Neural progenitor cell (in vitro differentiated cells): ENCODE results near the gene TAS2R60. TPM values are rescaled to one million over a fixed set of nuclear protein-coding genes. Genes with fewer than 3 reads are reported as not detected.
A peak's percentile ranks its signal among the peaks of the same experiment; 100 is the strongest.

Source experiments
- DNase-seq: peaks from one replicate; pipeline ENCODE4 v3.0.0-alpha.2; 2016; ENCODE audit warnings: low spot score
- H2AFZ ChIP-seq: fragments of 200-600 bp; sonication (generic); replicated peaks from 2 replicates; pipeline ENCODE4 v1.6.1; 2016; ENCODE audit warnings: antibody characterized with exemption
- H3F3A ChIP-seq: fragments of 200-600 bp; sonication (generic); 2 replicates; pipeline ENCODE4 v1.6.1; 2016; ENCODE audit warnings: antibody characterized with exemption, low read depth
- H3K27ac ChIP-seq: fragments of 200-600 bp; sonication (generic); 2 replicates; pipeline ENCODE4 v1.5.1; 2016; ENCODE audit warnings: mild to moderate bottlenecking
- H3K27me3 ChIP-seq: fragments of 200-600 bp; sonication (generic); 2 replicates; pipeline ENCODE4 v1.6.1; 2016; ENCODE audit warnings: mild to moderate bottlenecking, moderate library complexity
- H3K36me3 ChIP-seq: fragments of 200-600 bp; sonication (generic); 2 replicates; pipeline ENCODE4 v1.5.1; 2016
- H3K4me1 ChIP-seq: fragments of 200-600 bp; sonication (generic); 2 replicates; pipeline ENCODE4 v1.6.1; 2016; ENCODE audit warnings: mixed run types
- H3K4me2 ChIP-seq: fragments of 200-600 bp; sonication (generic); 2 replicates; pipeline ENCODE4 v1.6.1; 2016
- H3K4me3 ChIP-seq: fragments of 200-600 bp; sonication (generic); 2 replicates; pipeline ENCODE4 v1.5.1; 2016
- H3K79me2 ChIP-seq: fragments of 200-600 bp; sonication (generic); 2 replicates; pipeline ENCODE4 v1.6.1; 2016; ENCODE audit warnings: low read depth
- H3K9ac ChIP-seq: fragments of 200-600 bp; sonication (generic); 2 replicates; pipeline ENCODE4 v1.6.1; 2016
- H3K9me3 ChIP-seq: fragments of 200-600 bp; sonication (generic); 2 replicates; pipeline ENCODE4 v1.5.1; 2016; ENCODE audit warnings: low read depth
- H4K20me1 ChIP-seq: fragments of 200-600 bp; sonication (generic); 2 replicates; pipeline ENCODE4 v1.6.1; 2016; ENCODE audit warnings: low read depth
- H3K27ac Mint-ChIP-seq: 3 replicates; pipeline ENCODE4 v1.8.0; 2021; ENCODE audit warnings: mixed read lengths
- H3K27me3 Mint-ChIP-seq: 2 replicates; pipeline ENCODE4 v1.8.0; 2022; ENCODE audit warnings: low read depth, mild to moderate bottlenecking, inconsistent platforms, moderate library complexity, mixed read lengths; ENCODE audit not compliant: insufficient read depth
- H3K36me3 Mint-ChIP-seq: 3 replicates; pipeline ENCODE4 v1.8.0; 2021; ENCODE audit warnings: mixed read lengths
- H3K4me1 Mint-ChIP-seq: 3 replicates; pipeline ENCODE4 v1.8.0; 2021; ENCODE audit warnings: mixed read lengths
- H3K4me3 Mint-ChIP-seq: 3 replicates; pipeline ENCODE4 v1.8.0; 2021; ENCODE audit warnings: mild to moderate bottlenecking, moderate library complexity, mixed read lengths
- H3K9me3 Mint-ChIP-seq: 3 replicates; pipeline ENCODE4 v1.8.0; 2020; ENCODE audit warnings: mixed read lengths
- CTCF ChIP-seq: fragments of 200-600 bp; sonication (generic); IDR thresholded peaks from 2 replicates; pipeline ENCODE4 v1.5.1; 2017; ENCODE audit warnings: antibody characterized with exemption, mild to moderate bottlenecking
- EZH2 ChIP-seq: fragments of 200-600 bp; sonication (generic); IDR thresholded peaks from 2 replicates; pipeline ENCODE4 v1.6.1; 2017; ENCODE audit warnings: antibody characterized with exemption, mild to moderate bottlenecking, moderate library complexity
- EZH2phosphoT487 ChIP-seq: fragments of 200-600 bp; sonication (generic); IDR thresholded peaks from 2 replicates; pipeline ENCODE4 v1.6.1; 2017; ENCODE audit warnings: antibody characterized with exemption
- total RNA-seq: library from RNA; depleted of rRNA; stranded (reverse); fragments of >200 nt; gene quantifications from 2 replicates; pipeline ENCODE4 v1.2.3, GENCODE V29; 2015; ENCODE audit warnings: low replicate concordance

The TAS2R60 gene
- total RNA-seq, 1 donor from 2014 or later, result not detected

DNA sequence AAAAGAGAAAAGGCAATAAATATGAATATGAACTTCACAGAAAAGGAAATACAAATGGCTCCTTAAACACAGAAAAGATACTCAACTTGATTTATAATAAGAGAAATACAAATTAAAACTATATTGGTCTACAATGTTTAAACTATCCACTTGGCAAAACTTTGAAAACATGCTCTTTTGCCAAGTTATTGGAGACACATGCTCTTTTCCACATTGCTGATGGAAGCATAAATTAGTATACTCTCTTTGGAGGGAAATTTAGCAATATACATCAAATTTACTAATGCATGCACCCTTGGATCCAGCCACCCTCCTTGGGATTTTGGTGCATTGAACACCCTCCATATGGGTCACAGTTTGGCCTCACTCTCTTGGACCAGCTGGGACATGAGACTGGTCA is 7.9 kb downstream of the TAS2R60 start:
- Histone ChIP-seq H3F3A (no peaks in the 10 kb centered on the region), H3K4me2 (no peak overlapping the region), H3K4me1 (peaks cover 13% of the 10 kb centered on the region), H3K27me3 (no peaks in the 10 kb centered on the region), H3K9ac (no peak overlapping the region), H3K36me3 (no peaks in the 10 kb centered on the region), H3K79me2 (no peaks in the 10 kb centered on the region), H2AFZ (no peak overlapping the region), H3K27ac (no peak overlapping the region), H3K4me3 (no peak overlapping the region), H4K20me1 (no peaks in the 10 kb centered on the region), H3K9me3 (no peaks in the 10 kb centered on the region)
- Mint-ChIP-seq H3K27me3 (peaks cover 2% of the 10 kb centered on the region), H3K4me3 (no peak overlapping the region), H3K9me3 (peaks cover 7% of the 10 kb centered on the region), H3K36me3 (no peaks in the 10 kb centered on the region), H3K27ac (no peak overlapping the region), H3K4me1 (peaks cover 35% of the 10 kb centered on the region)
- TF ChIP-seq EZH2 (no peak), CTCF (no peak), EZH2phosphoT487 (no peak)
- DNase-seq, result no peak

GRCh38 chr7:143451746-143452145 is 8.5 kb downstream of the TAS2R60 start:
- H3K36me3 Mint-ChIP-seq, result no peaks in the 10 kb centered on the region
- no peaks in the 10 kb centered on the region for H3K9me3 ChIP-seq
- H3K27me3 Mint-ChIP-seq, result peaks cover 2% of the 10 kb centered on the region
- no peak overlapping the region for H2AFZ ChIP-seq
- peak overlapping the region; percentile 34 for H3K27ac Mint-ChIP-seq
- peaks cover 13% of the 10 kb centered on the region for H3K4me1 ChIP-seq
- peaks cover 7% of the 10 kb centered on the region for H3K9me3 Mint-ChIP-seq
- no peak for TF ChIP-seq EZH2
- no peak for TF ChIP-seq EZH2phosphoT487
- no peak for TF ChIP-seq CTCF
- H3F3A ChIP-seq, result no peaks in the 10 kb centered on the region
- no peaks in the 10 kb centered on the region for H3K36me3 ChIP-seq
- peaks cover 36% of the 10 kb centered on the region for H3K4me1 Mint-ChIP-seq
- no peak overlapping the region for H3K9ac ChIP-seq
- H3K4me3 Mint-ChIP-seq, result no peak overlapping the region
- H3K27me3 ChIP-seq, result no peaks in the 10 kb centered on the region
- no peak for DNase-seq
- no peak overlapping the region for H3K4me2 ChIP-seq
- H3K27ac ChIP-seq, result no peak overlapping the region
- H4K20me1 ChIP-seq, result no peaks in the 10 kb centered on the region
- H3K79me2 ChIP-seq, result no peaks in the 10 kb centered on the region
- no peak overlapping the region for H3K4me3 ChIP-seq

DNA sequence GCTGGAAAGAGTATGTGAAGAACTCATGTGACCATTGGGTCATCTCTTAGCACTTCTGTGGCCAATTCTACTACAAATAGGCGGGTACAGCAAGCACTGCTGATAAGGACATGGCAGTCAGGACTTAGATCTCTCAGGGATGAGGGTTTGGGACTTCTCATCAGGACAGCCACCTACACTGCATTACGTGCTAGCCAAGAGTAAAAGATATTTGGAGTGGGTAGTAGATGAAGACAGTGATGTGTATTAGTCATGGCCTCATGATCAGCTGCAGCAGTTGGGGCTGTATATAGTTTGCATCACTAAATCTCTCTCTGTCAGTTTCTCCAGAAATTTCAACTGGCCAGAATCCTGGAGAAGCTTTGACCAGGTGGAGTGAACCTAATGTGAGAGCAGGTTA is 9.2 kb downstream of the TAS2R60 start:
- H3K9me3 Mint-ChIP-seq, result peaks cover 7% of the 10 kb centered on the region
- H3K9me3 ChIP-seq, result no peaks in the 10 kb centered on the region
- H3K4me2 ChIP-seq, result no peak overlapping the region
- no peaks in the 10 kb centered on the region for H3F3A ChIP-seq
- H3K27ac ChIP-seq, result no peak overlapping the region
- H3K36me3 ChIP-seq, result no peaks in the 10 kb centered on the region
- no peak overlapping the region for H2AFZ ChIP-seq
- peak overlapping the region; percentile 81 for H3K27ac Mint-ChIP-seq
- H3K79me2 ChIP-seq, result no peaks in the 10 kb centered on the region
- TF ChIP-seq EZH2phosphoT487 (no peak), EZH2 (no peak), CTCF (no peak)
- no peak overlapping the region for H3K9ac ChIP-seq
- H3K36me3 Mint-ChIP-seq, result no peaks in the 10 kb centered on the region
- H3K27me3 Mint-ChIP-seq, result peaks cover 3% of the 10 kb centered on the region
- H3K4me1 ChIP-seq, result peaks cover 7% of the 10 kb centered on the region
- DNase-seq, result no peak
- no peak overlapping the region for H3K4me3 ChIP-seq
- H3K27me3 ChIP-seq, result no peaks in the 10 kb centered on the region
- no peaks in the 10 kb centered on the region for H4K20me1 ChIP-seq
- no peak overlapping the region for H3K4me3 Mint-ChIP-seq
- peaks cover 36% of the 10 kb centered on the region for H3K4me1 Mint-ChIP-seq
